ENCODE measurements around the gene STPG4. TPM values are rescaled to one million over a fixed set of nuclear protein-coding genes. Genes with fewer than 3 reads are reported as not detected.

The STPG4 gene
- polyA plus RNA-seq, 1 of the 3 experiments (the other 2 are of a cell fraction): 0.20 TPM

DNA sequence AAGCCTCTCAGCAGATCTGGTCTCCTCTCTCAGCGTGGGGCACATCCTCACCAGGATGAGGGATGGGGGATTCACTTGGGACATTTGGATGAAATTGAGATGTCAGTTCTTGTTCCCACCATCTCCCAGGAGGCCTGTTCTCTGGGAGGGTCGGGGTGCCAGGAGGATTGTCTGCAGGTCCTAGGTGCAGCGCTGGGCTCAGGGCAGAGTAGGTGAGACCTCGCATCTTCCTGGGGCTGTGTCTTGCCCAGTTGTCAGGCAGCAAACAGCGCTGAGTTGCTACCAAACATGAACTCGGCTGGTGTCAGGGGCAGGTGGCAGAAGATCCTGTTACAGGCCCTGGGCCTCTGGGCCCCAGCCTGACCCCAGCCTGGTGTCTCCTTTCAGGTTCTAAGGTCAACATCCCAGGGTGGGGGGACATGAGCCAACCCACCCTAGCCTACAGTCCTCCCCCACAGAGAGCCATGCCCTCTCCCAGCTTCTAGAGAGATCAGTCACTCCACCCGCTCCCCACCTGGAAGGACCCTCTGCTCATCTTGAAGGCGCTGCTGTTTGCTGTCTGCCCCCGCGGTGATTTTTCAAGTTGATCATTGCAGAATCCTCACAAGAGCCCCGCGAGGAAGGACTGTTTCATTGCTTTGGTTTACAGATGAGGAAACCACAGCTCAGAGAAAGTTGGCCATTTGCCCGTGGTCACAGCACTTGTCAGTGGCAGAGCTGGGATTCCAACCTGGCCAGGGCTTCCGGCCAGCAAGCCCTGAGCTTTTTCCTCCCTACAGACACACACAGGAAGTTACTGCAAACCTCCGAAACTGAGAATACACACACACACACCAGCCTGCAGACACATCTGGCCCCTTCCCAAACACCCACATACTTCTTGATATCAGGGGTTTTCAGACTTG, 83.9 kb downstream of the STPG4 start:
- Histone ChIP-seq H3K4me1 (ENCODE audit: control insufficient read depth in 1 of 2, insufficient read depth in 2 of 2, low read depth in 1 of 2, low read length in 1 of 2) (peaks cover 67 to 93% of the 10 kb centered on the region in 2 experiments), H3K9me2 (no peaks in the 10 kb centered on the region), H3K4me3 (ENCODE audit: low read depth in 2 of 2, low read length in 1 of 2) (no peak overlapping the region), H2AFZ (ENCODE audit: low read depth) (no peak overlapping the region), H3F3A (replicated peaks; ENCODE audit: insufficient read depth) (peaks cover 55% of the 10 kb centered on the region), H3K4me2 (peak overlapping the region; percentile 69; the same call in 1 of the 2 replicates), H3K27me3 (ENCODE audit: insufficient read depth) (no peaks in the 10 kb centered on the region), H3K27ac (ENCODE audit: low read depth in 2 of 2, low read length in 1 of 2) (peak overlapping the region; percentile 97 to 98), H3K79me2 (ENCODE audit: insufficient read depth) (peaks cover 15% of the 10 kb centered on the region; the same call in 1 of the 2 replicates), H3K9me3 (no peaks in the 10 kb centered on the region), H3K9ac (peak overlapping the region; percentile 79), H4K20me1 (ENCODE audit: insufficient read depth) (no peaks in the 10 kb centered on the region), H3K36me3 (replicated peaks in 1 of 2; ENCODE audit: control insufficient read depth in 1 of 2, insufficient read depth in 2 of 2, low read length in 1 of 2) (peaks cover 0 to 6% of the 10 kb centered on the region in 2 experiments)
- ChIA-PET POLR2A (interaction anchor here (0.6 to 4.1 kb wide), 19 partner anchors 7 to 732 kb away, joined by 3 to 36 read pairs (median 5); no protein-coding TSS in a partner anchor), CTCF (interaction anchor here (0.8 to 4.5 kb wide), 17 partner anchors 9 to 214 kb away, joined by 3 to 27 read pairs (median 5); no protein-coding TSS in a partner anchor)
- WGBS (ENCODE audit: low lambda C conversion rate): 66% methylated on average over 13 of the region's 15 CpGs
- DNase-seq: no peak
- peak; percentile 3; the same call in 1 of the 2 replicates for TF ChIP-seq SMC3 (IDR thresholded peaks at IDR 0.05; ENCODE audit: low read depth, low read length)
- no peak for TF ChIP-seq TAF1 (IDR thresholded peaks at IDR 0.05; ENCODE audit: borderline replicate concordance, low read depth, low read length)
- peak in 1 of 2 experiments; percentile 37; a peak in 1 of 4 replicates for TF ChIP-seq EP300 (IDR thresholded peaks at IDR 0.05; ENCODE audit: borderline replicate concordance in 1 of 2, low read depth in 1 of 2, low read length in 1 of 2)
- no peak for TF ChIP-seq RAD21 (IDR thresholded peaks at IDR 0.05; ENCODE audit: low read length)
- TF ChIP-seq, protein P1, sequence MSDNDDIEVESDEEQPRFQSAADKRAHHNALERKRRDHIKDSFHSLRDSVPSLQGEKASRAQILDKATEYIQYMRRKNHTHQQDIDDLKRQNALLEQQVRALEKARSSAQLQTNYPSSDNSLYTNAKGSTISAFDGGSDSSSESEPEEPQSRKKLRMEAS (IDR thresholded peaks at IDR 0.05; ENCODE audit: low read depth): peak; percentile 43; the same call in 1 of the 2 replicates
- TF ChIP-seq CTCF (IDR thresholded peaks at IDR 0.05): no peak
- TF ChIP-seq SIN3A (IDR thresholded peaks at IDR 0.05; ENCODE audit: borderline replicate concordance, low read depth, low read length): no peak
- TF ChIP-seq, protein P2, sequence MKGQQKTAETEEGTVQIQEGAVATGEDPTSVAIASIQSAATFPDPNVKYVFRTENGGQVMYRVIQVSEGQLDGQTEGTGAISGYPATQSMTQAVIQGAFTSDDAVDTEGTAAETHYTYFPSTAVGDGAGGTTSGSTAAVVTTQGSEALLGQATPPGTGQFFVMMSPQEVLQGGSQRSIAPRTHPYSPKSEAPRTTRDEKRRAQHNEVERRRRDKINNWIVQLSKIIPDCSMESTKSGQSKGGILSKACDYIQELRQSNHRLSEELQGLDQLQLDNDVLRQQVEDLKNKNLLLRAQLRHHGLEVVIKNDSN (IDR thresholded peaks at IDR 0.05; ENCODE audit: borderline replicate concordance, low read depth): no peak
- TF ChIP-seq ELF1 (IDR thresholded peaks at IDR 0.05): no peak
- no peak for TF ChIP-seq CHD2 (IDR thresholded peaks at IDR 0.05; ENCODE audit: low read length, partially characterized antibody)
- no peak for TF ChIP-seq RXRA (IDR thresholded peaks at IDR 0.05; ENCODE audit: borderline replicate concordance, low read depth)
- no peak for TF ChIP-seq ZBTB33 (IDR thresholded peaks at IDR 0.05; ENCODE audit: borderline replicate concordance, low read depth)
- TF ChIP-seq REST (IDR thresholded peaks at IDR 0.05; ENCODE audit: low read depth, low read length): no peak
- no peak for TF ChIP-seq TEAD4 (IDR thresholded peaks at IDR 0.05; ENCODE audit: borderline replicate concordance, insufficient read depth)
- peak; percentile 18; the same call in 1 of the 2 replicates for TF ChIP-seq FOXM1 (IDR thresholded peaks at IDR 0.05; ENCODE audit: low read depth)
- TF ChIP-seq, protein P3, sequence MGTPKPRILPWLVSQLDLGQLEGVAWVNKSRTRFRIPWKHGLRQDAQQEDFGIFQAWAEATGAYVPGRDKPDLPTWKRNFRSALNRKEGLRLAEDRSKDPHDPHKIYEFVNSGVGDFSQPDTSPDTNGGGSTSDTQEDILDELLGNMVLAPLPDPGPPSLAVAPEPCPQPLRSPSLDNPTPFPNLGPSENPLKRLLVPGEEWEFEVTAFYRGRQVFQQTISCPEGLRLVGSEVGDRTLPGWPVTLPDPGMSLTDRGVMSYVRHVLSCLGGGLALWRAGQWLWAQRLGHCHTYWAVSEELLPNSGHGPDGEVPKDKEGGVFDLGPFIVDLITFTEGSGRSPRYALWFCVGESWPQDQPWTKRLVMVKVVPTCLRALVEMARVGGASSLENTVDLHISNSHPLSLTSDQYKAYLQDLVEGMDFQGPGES (IDR thresholded peaks at IDR 0.05; ENCODE audit: low read depth, low read length): no peak
- TF ChIP-seq, protein P4, sequence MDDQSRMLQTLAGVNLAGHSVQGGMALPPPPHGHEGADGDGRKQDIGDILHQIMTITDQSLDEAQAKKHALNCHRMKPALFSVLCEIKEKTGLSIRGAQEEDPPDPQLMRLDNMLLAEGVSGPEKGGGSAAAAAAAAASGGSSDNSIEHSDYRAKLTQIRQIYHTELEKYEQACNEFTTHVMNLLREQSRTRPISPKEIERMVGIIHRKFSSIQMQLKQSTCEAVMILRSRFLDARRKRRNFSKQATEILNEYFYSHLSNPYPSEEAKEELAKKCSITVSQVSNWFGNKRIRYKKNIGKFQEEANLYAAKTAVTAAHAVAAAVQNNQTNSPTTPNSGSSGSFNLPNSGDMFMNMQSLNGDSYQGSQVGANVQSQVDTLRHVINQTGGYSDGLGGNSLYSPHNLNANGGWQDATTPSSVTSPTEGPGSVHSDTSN (IDR thresholded peaks at IDR 0.05): peak; percentile 55; the same call in 1 of the 2 replicates
- no peak; the same call in 1 of the 2 replicates for TF ChIP-seq POLR2AphosphoS5 (IDR thresholded peaks at IDR 0.05; ENCODE audit: low read depth, low read length)
- TF ChIP-seq EZH2phosphoT487 (IDR thresholded peaks at IDR 0.05; ENCODE audit: borderline replicate concordance, low read depth): no peak

Data from SK-N-SH (cell line).